Hepatic stellate cell (primary cell): ENCODE results near the gene SIRT5.
A peak's percentile ranks its signal among the peaks of the same experiment; 100 is the strongest.

Source experiments
- DNase-seq: peaks from one replicate; pipeline ENCODE4 v3.0.0; 2011; ENCODE audit warnings: low spot score

The SIRT5 gene

GRCh38 chr6:13589801-13590200 is 15.4 kb downstream of the SIRT5 start:
- DNase-seq: no peak

DNA sequence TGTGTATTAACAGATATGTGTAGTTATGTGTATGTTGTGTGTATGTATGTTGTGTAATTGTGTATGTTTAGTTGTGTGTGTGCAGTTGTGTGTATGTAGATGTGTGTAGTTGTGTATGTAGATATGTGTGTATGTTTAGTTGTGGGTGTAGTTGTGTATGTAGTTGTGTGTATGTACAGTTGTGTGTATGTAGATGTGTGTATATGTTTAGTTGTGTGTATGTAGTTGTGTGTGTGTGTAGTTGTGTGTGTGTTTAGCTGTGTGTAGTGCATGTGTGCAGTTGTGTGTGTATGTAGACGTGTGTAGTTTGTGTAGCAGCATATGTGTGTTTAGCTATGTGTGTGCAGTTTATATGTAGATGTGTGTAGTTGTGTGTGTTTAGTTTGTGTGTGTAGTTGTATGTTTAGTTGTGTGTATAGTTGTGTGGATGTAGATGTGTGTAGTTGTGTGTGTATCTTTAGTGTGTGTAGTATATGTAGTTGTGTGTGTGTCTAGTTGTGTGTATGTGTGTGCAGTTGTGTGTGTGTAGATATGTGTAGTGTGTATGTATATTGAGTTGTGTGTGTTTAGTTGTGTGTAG is 16.3 kb downstream of the SIRT5 start:
- no peak for DNase-seq

DNA sequence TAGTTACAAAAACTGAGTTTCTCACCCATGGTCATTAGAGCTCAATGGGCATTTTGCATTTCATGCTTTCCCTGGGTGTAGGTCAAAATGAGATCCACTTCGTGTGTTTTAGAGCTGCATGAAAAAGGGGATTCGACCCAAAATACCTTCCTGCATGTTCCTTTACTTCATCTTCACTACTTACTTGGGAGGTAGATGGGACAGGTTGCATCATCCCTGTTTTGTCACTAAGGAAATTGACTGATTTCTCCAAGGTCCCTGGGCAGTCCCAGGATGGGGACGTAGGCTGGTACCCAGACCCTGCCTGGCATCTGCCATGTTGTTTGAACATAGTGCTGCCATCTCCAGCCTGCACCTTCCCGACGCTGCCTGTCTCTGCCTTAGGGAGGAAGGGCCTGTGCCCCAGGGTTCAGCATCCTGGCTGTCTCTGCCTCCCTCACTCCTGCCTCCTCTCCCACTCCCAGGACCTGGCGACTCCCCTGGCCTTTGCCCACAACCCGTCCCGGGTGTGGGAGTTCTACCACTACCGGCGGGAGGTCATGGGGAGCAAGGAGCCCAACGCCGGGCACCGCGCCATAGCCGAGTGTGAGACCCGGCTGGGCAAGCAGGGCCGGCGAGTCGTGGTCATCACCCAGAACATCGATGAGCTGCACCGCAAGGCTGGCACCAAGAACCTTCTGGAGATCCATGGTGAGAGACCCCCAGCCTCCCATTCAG is 17.0 kb downstream of the SIRT5 start:
- DNase-seq: no peak

DNA sequence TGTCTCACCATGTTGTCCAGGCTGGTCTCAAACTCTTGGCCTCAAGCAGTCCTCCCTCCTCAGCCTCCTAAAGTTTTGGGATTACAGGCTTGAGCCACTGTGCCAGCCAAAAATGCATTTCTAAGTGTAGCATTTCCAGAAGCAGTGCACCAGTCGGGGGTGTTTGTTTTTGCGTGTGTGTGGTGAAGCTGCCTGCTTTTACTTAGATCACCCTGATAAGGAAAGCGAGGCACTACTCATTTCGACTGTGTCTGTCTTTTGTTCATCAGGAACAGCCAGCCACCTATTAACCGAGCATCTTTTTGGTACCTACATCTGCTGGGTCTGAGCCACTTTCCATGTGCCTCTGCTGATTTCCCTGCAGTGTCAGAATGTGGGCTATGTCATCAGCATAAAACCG is 18.7 kb downstream of the SIRT5 start:
- DNase-seq: no peak

GRCh38 chr6:13593720-13594119 is 19.3 kb downstream of the SIRT5 start:
- no peak for DNase-seq

- no peak for DNase-seq
These were observed 22.7 kb downstream of the SIRT5 start for GRCh38 chr6:13597073-13597472.

DNA sequence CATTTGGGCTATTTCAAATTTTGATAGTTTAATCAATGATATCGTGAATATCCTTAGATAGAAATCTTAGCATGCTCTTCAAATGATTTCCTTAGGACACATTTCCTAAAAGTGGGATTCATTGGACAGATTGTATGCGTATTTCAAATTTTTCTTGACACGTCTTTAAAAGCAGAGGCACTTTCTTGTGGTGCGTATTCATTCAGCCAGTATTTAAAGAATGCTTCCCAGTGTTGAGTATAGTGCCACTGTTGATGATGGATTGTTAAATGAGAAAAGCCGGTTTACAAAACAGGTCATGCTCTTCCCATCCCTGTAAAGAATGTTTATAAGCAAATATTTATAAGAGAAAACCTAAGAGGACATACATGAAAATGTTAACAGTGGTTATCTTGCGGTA is 25.6 kb downstream of the SIRT5 start:
- no peak for DNase-seq

GRCh38 chr6:13604135-13604534 is 29.7 kb downstream of the SIRT5 start:
- no peak for DNase-seq

DNA sequence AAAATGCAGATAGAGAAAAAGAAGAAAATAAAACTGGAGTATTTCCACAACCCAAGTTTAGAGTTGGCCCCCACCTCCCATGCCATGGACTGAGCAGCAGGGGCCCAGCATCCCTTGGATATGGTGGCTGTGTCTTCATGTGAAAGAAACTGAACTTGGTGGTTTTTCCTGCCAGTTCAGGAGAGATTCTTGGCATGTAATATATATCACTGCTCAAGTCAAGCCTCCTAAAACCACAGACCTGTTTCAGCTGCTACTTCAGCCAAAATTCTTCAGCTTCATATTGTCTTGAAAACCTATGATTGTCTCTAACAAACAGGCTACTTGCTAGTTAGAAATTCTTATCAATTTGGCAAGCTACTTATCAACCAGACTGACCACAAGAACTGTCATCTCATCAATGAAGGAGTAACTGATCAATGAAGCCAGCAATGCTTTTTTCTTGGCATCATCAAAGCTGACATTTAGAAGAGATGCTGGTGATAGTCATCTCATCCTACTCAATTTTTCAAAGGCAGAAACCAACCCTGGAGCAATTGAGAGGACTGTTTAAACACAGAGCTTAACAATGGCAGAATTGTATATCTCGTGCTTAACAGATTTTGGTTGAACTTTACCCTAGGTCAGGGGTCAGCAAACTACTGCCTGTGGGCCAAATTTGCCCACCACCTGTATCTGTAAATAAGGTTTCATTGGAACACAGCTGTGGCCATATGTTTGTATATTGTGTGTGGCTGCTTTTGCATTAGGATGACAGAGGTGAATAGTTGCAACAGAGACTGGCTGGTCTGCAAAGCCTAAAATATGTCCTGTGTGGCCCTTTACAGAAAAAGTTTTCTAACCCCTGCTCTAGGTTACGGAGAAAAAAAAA is 30.4 kb downstream of the SIRT5 start:
- no peak for DNase-seq

DNA sequence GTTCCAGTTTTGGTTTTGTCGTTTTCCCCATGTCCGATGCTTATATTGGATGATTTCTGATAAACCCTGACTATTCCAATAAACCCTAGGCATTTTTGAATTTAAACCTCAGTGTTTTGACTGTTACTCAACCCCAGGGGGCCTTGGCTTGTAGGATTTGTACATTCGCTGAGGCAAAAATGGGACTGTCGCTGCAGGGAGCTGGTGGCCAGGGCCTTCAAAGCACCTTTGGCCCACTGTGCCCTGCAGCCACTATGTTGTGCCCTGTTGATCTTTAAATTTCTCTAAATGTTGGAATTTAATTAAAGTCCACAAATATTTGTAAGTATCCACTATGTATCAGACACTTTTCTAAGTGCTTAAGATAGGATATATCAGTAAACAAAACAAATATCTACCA is 31.2 kb downstream of the SIRT5 start:
- DNase-seq: no peak

- no peak for DNase-seq
These were observed 37.3 kb downstream of the SIRT5 start for GRCh38 chr6:13611715-13612114.

DNA sequence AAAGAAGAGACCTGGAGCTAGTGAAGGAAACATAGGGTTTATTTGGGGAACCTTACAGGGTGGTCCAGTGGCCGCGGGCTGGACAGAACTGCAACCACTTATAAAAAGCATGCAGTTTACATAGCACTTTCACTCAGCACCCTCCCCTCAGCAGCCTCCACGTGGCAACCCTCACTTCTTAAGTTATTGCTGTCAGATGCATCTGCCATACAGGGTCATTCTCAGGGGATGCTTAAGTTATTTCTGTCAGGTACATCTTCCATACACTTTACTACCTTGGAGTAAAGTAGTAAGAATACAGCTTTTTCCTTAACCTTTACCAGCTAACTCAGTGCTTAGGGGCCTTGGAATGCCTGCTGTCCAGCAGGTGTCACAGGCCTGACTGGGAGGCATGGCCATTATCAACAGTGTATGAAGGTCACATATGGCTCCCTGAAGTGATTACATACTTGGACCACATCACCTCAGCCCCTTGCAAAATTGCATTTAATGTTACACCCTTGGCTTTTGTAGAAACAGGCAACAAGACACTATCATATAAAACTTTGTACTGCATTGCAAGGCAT is 38.7 kb downstream of the SIRT5 start:
- DNase-seq: no peak

- peak; percentile 31 for DNase-seq
These were observed 39.9 kb downstream of the SIRT5 start for GRCh38 chr6:13614126-13614925.

GRCh38 chr6:13614926-13615791 is 40.8 kb downstream of the SIRT5 start, which contains the start of gene NOL7:
Gene NOL7, plus strand, starts transcription at chr6:13615335. Its CDS starts 24 bp downstream, at chr6:13615359.
- peak; percentile 95 for DNase-seq

GRCh38 chr6:13615792-13616120 is 41.4 kb downstream of the SIRT5 start:
- DNase-seq: no peak

GRCh38 chr6:13617066-13617465 is 42.7 kb downstream of the SIRT5 start:
- no peak for DNase-seq

DNA sequence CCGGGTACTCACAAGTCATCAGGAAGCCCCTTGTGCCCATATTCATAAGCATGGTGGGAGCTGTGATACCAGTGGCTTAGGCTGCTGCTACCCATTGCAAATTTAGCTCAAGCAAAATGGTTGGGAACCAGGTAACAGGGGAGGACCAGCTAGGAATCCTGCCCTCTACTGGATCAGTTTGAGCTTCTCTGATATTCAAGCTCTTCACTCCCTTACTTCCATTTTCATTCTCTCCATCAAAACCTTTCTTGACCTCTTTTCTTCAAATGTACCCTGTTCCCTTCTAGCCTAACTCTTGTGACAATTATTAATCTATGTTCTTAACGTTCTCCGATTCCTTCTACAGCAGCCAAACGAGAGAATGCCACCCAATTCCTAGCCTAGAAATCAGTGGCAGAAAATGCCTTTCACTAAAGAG is 50.5 kb downstream of the SIRT5 start:
- peak; percentile 29 for DNase-seq

- DNase-seq: no peak
These were observed 55.2 kb downstream of the SIRT5 start for GRCh38 chr6:13629459-13630116.

- no peak for DNase-seq
These were observed 56.1 kb downstream of the SIRT5 start for GRCh38 chr6:13630499-13630898.

- no peak for DNase-seq
These were observed 58.9 kb downstream of the SIRT5 start for GRCh38 chr6:13633343-13633742.
